ENCODE data around the gene IL4R.

Gene IL4R

DNA sequence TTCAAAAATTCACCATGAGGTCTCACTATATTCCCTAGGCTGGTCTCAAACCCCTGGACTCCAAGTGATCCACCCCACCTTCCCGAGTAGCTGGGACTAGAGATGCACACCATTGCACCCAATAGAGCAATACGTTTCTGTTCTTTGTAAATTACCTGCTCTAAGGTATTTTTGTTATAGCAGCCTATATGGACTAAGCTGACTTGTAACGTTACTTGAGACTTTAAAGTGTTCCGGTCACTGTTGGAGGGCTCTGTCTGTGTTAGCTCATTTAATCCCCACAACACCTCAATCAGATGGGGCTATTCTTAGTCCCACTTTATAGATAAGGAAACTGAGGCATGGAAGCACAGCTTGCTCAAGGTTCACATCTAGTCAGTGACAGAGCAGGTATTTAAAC, 25.4 kb downstream of the IL4R start:
- Mint-ChIP-seq H3K36me3 (ENCODE audit: low read depth) (peaks cover 81% of the 10 kb centered on the region), H3K27me3 (no peaks in the 10 kb centered on the region), H3K4me1 (peaks cover 43% of the 10 kb centered on the region), H3K4me3 (no peak overlapping the region), H3K9me3 (no peaks in the 10 kb centered on the region), H3K27ac (no peak overlapping the region)
- ATAC-seq: no peak
- no peak for DNase-seq

GRCh38 chr16:27340654-27341053, 26.9 kb downstream of the IL4R start:
- H3K27ac Mint-ChIP-seq: peak overlapping the region; percentile 49
- DNase-seq (no peak), ATAC-seq (no peak)
- H3K4me3 Mint-ChIP-seq: no peak overlapping the region
- no peaks in the 10 kb centered on the region for H3K9me3 Mint-ChIP-seq
- H3K36me3 Mint-ChIP-seq (ENCODE audit: low read depth): peaks cover 80% of the 10 kb centered on the region
- H3K27me3 Mint-ChIP-seq: no peaks in the 10 kb centered on the region
- peaks cover 33% of the 10 kb centered on the region for H3K4me1 Mint-ChIP-seq

DNA sequence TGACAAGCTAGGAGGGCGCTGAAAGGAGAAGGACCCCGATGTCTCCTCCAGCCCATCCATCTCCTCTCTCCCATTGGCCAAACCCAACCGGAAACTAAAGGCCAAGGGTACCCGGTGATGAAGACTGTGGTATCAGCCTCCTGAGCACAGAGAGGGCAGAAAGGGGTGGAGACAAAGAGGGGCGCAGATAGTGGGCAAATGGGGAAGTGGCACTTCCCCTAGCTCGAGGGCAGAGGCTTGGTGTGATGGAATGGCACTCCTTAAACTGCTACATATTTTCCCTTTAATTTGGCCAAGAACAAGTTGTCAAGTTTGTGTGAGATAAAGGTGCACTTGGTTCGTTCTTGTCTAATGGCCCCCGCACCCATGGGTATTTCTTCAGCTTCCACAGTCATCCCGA, 27.8 kb downstream of the IL4R start:
- Mint-ChIP-seq H3K4me3 (no peak overlapping the region), H3K36me3 (ENCODE audit: low read depth) (peaks cover 77% of the 10 kb centered on the region), H3K27ac (peak overlapping the region; percentile 49), H3K9me3 (no peaks in the 10 kb centered on the region), H3K27me3 (no peaks in the 10 kb centered on the region), H3K4me1 (peaks cover 29% of the 10 kb centered on the region)
- DNase-seq (no peak), ATAC-seq (no peak)

GRCh38 chr16:27341971-27342370, 28.2 kb downstream of the IL4R start:
- Mint-ChIP-seq H3K27ac (no peak overlapping the region), H3K27me3 (no peaks in the 10 kb centered on the region), H3K36me3 (ENCODE audit: low read depth) (peaks cover 81% of the 10 kb centered on the region), H3K4me1 (peaks cover 32% of the 10 kb centered on the region), H3K9me3 (no peaks in the 10 kb centered on the region), H3K4me3 (no peak overlapping the region)
- ATAC-seq (no peak), DNase-seq (no peak)

DNA sequence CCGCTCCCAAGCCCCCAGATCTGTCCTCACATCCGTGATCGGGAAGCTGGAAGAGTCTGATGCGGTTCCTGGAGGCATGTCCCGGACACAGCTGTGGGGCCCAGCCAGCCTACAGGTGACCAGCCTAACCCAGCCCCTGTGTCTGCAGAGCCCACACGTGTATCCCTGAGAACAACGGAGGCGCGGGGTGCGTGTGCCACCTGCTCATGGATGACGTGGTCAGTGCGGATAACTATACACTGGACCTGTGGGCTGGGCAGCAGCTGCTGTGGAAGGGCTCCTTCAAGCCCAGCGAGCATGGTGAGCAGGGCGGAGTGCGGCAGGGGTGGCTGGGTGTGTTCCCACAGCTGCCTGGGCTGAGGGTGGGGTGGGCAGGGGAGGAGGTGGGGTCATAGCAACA, 30.9 kb downstream of the IL4R start:
- H3K27ac Mint-ChIP-seq: no peak overlapping the region
- H3K27me3 Mint-ChIP-seq: no peaks in the 10 kb centered on the region
- peaks cover 88% of the 10 kb centered on the region for H3K36me3 Mint-ChIP-seq (ENCODE audit: low read depth)
- H3K9me3 Mint-ChIP-seq: no peaks in the 10 kb centered on the region
- DNase-seq: no peak
- peaks cover 27% of the 10 kb centered on the region for H3K4me1 Mint-ChIP-seq
- H3K4me3 Mint-ChIP-seq: no peak overlapping the region
- ATAC-seq: no peak

- ATAC-seq (no peak), DNase-seq (no peak)
- Mint-ChIP-seq H3K27ac (peak overlapping the region; percentile 42), H3K4me1 (peaks cover 29% of the 10 kb centered on the region), H3K4me3 (peak overlapping the region; percentile 21), H3K9me3 (no peaks in the 10 kb centered on the region), H3K36me3 (ENCODE audit: low read depth) (peaks cover 87% of the 10 kb centered on the region), H3K27me3 (no peaks in the 10 kb centered on the region)
Observed at GRCh38 chr16:27345201-27345600, 31.4 kb downstream of the IL4R start.

DNA sequence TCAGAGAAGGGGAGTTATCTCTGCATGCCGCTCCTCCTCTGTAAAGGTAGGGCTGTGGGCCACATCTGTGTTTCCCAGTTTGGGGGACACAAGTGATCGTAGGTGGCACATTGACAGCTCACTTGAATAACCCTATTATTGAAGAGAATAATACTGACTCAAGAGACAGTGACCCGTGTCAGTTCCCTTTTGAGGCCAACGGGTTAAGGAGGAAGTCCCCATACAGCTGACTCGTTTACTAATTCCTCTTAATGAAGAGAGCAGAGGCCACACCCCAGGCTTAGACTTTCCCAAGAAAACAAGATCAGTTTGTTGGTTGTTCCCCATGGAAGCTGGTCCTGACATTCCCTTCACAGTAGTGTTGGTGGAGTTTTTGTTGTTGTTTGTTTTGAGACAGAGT, 33.0 kb downstream of the IL4R start:
- H3K4me3 Mint-ChIP-seq: peak overlapping the region; percentile 11
- no peaks in the 10 kb centered on the region for H3K9me3 Mint-ChIP-seq
- no peak overlapping the region for H3K27ac Mint-ChIP-seq
- H3K36me3 Mint-ChIP-seq (ENCODE audit: low read depth): peaks cover 86% of the 10 kb centered on the region
- ATAC-seq: no peak
- H3K27me3 Mint-ChIP-seq: no peaks in the 10 kb centered on the region
- no peak for DNase-seq
- peaks cover 22% of the 10 kb centered on the region for H3K4me1 Mint-ChIP-seq

- DNase-seq (no peak), ATAC-seq (no peak)
- Mint-ChIP-seq H3K9me3 (no peaks in the 10 kb centered on the region), H3K4me3 (no peak overlapping the region), H3K27me3 (no peaks in the 10 kb centered on the region), H3K36me3 (ENCODE audit: low read depth) (peaks cover 89% of the 10 kb centered on the region), H3K27ac (peak overlapping the region; percentile 31), H3K4me1 (peaks cover 25% of the 10 kb centered on the region)
Observed at GRCh38 chr16:27347930-27348685, 34.3 kb downstream of the IL4R start.

DNA sequence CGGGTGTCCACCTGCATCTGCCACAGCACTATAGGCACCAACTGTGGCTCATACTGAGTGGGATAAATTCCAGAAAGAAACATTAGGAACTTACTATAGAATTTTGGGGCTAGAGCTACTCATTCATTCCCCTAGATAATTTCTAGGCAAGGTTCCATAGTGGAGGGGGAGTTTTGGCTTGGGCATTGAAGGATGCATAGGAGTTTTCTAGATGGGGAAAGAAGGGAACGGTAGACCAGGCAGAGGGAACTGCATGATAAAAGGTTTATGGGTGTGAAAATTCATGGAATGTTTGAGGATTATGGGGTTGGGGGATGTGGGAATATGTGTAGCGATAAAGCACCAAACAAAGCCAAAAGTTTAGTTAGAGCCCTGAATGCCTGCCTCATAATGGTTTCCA, 35.5 kb downstream of the IL4R start:
- no peaks in the 10 kb centered on the region for H3K27me3 Mint-ChIP-seq
- peaks cover 25% of the 10 kb centered on the region for H3K4me1 Mint-ChIP-seq
- DNase-seq (no peak), ATAC-seq (no peak)
- peaks cover 88% of the 10 kb centered on the region for H3K36me3 Mint-ChIP-seq (ENCODE audit: low read depth)
- H3K9me3 Mint-ChIP-seq: no peaks in the 10 kb centered on the region
- peak overlapping the region; percentile 25 for H3K27ac Mint-ChIP-seq
- no peak overlapping the region for H3K4me3 Mint-ChIP-seq

DNA sequence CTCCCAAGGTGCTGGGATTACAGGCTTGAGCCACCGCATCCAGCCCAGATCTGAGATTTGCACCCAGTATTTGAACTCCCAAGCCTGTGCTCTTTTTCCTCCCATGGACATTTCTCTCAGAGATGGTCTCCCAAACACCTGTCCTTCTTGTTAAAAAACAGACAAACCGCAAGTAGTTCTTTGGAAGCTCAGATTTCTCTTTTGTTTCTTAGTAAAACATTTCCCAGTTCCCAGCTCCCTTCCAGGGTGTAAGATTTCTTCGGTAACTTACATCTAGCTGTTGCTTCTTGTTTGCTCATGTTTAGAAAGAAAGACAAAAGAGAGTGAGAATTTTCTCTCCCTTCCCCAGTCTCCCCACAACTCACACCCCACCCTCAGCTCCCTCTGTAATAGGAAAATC, 36.2 kb downstream of the IL4R start:
- DNase-seq (no peak), ATAC-seq (no peak)
- Mint-ChIP-seq H3K36me3 (ENCODE audit: low read depth) (peaks cover 90% of the 10 kb centered on the region), H3K27me3 (no peaks in the 10 kb centered on the region), H3K4me3 (no peak overlapping the region), H3K27ac (peak overlapping the region; percentile 68), H3K9me3 (no peaks in the 10 kb centered on the region), H3K4me1 (peaks cover 25% of the 10 kb centered on the region)

DNA sequence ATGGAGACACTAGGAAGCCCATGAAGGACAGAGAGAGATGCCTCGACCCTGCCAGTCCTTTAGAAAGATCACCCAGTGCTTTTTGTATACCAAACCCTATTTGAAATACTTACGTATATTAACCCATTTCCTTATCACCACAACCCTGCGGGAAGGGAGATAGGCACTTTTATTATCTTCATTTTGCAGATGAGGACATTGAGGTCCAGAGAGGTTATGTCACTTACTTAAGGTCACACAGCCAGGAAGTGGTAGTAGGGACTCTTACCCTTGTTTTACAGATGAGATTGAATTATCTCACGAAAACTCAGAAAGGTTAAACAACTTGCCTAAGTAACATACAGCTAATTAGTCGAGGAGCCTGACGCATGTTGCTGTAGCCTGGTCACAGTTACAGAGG, 38.2 kb downstream of the IL4R start:
- Mint-ChIP-seq H3K27ac (peak overlapping the region; percentile 18), H3K36me3 (ENCODE audit: low read depth) (peaks cover 92% of the 10 kb centered on the region), H3K4me3 (no peak overlapping the region), H3K4me1 (peaks cover 15% of the 10 kb centered on the region), H3K27me3 (no peaks in the 10 kb centered on the region), H3K9me3 (no peaks in the 10 kb centered on the region)
- ATAC-seq (no peak), DNase-seq (no peak)

DNA sequence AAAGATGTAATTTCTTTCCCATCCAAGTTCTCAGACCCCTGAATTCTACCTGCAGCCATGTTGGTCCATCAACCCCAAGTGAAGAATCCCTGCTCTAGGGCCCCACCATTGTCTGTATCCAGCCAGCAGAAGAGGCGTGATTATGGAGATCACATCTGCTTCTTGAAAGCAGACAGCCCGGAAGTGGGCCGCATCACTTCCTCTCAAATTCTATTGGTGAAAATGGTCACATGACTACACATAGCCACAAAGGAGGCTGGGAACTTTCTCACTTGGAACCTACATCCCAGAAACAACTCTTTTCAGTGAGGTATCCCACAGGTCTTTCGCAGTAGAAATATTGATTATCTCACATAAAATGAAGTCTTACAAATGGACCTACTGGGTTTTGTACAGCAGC, 40.1 kb downstream of the IL4R start:
- ATAC-seq (no peak), DNase-seq (no peak)
- H3K4me3 Mint-ChIP-seq: no peak overlapping the region
- H3K27ac Mint-ChIP-seq: no peak overlapping the region
- H3K27me3 Mint-ChIP-seq: no peaks in the 10 kb centered on the region
- peaks cover 91% of the 10 kb centered on the region for H3K36me3 Mint-ChIP-seq (ENCODE audit: low read depth)
- H3K9me3 Mint-ChIP-seq: no peaks in the 10 kb centered on the region
- H3K4me1 Mint-ChIP-seq: peaks cover 12% of the 10 kb centered on the region

DNA sequence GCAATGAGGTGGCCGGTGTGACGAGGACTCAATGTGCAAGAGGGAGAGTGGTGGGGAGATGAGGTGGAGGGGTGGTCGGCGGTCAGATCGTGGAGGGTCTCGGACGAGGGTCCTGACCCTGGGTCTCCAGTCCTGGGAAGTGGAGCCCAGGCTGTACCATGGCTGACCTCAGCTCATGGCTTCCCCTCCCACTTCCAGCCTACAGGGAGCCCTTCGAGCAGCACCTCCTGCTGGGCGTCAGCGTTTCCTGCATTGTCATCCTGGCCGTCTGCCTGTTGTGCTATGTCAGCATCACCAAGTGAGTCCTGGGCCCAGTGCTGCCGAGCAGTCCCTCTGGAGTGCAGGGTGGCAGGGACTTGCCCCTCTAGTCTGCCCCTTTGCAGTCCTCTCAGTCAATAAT, 41.8 kb downstream of the IL4R start:
- DNase-seq (peak; percentile 53), ATAC-seq (no peak)
- no peaks in the 10 kb centered on the region for H3K9me3 Mint-ChIP-seq
- peaks cover 7% of the 10 kb centered on the region for H3K4me1 Mint-ChIP-seq
- H3K4me3 Mint-ChIP-seq: no peak overlapping the region
- peaks cover 93% of the 10 kb centered on the region for H3K36me3 Mint-ChIP-seq (ENCODE audit: low read depth)
- H3K27ac Mint-ChIP-seq: peak overlapping the region; percentile 81
- no peaks in the 10 kb centered on the region for H3K27me3 Mint-ChIP-seq

DNA sequence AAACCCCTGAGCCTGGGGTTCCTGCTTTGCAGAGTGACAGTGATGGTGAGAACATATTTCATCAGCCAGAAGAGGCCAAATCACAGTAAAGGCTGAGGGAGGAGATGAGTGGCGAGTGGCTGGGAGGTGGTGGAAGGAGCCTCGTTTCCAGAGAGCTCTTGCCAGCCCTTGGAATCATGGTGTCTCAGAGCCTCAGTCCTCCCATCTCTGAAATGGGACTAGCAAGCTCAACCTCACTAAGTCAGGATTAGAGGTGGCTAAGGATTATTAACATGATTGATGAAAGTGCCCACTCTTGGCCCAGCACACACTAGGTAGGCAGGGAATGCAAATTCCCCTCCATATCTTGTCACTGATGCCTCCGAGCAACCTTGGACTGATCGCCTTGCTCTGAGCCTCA, 43.0 kb downstream of the IL4R start:
- DNase-seq: no peak
- ATAC-seq: no peak
- Mint-ChIP-seq H3K36me3 (ENCODE audit: low read depth) (peaks cover 92% of the 10 kb centered on the region), H3K4me3 (no peak overlapping the region), H3K9me3 (no peaks in the 10 kb centered on the region), H3K27me3 (no peaks in the 10 kb centered on the region), H3K27ac (no peak overlapping the region), H3K4me1 (peaks cover 8% of the 10 kb centered on the region)

DNA sequence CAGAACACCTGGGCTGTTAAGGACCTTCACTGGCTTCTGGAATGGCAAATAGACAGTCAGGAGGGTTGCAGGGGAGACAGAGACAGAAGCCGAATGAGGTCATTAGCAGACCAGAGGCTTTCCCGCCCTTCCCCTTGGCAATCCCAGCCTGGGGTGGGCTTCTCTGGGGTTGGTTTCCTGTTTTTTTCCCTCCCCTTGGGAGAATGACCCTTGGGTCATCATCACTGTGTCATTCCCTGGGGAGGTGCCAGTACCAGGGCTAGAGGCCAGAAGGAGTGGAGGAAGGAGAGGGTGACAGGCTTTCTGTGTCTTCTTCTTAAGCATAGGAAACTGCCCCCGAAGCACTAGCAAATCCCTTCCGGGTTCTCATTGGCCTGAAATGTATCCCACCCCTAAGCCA, 45.3 kb downstream of the IL4R start:
- ATAC-seq (no peak), DNase-seq (no peak)
- Mint-ChIP-seq H3K4me1 (peaks cover 22% of the 10 kb centered on the region), H3K27ac (no peak overlapping the region), H3K27me3 (no peaks in the 10 kb centered on the region), H3K36me3 (ENCODE audit: low read depth) (peaks cover 91% of the 10 kb centered on the region), H3K4me3 (no peak overlapping the region), H3K9me3 (no peaks in the 10 kb centered on the region)

DNA sequence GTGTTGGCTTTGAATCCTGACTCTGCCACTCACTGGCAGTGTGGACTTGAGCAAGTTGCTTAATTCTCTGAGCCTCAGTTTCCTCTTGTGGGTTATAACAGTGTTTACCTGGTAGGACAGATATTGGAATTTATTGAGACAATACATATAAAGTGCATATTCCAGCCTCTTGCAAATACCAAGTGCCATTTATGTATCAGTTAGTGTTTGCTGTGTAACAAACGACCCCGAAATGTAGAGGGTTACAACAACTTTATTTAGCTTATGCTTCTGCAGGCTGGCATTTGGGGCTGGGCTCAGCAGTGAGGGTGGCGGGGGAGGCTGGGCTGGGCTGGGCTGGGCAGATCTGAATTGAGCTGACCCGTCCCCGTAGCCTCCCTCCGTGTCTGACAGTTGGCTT, 45.8 kb downstream of the IL4R start:
- no peak for ATAC-seq
- Mint-ChIP-seq H3K36me3 (ENCODE audit: low read depth) (peaks cover 91% of the 10 kb centered on the region), H3K27me3 (no peaks in the 10 kb centered on the region), H3K27ac (no peak overlapping the region), H3K4me3 (no peak overlapping the region), H3K9me3 (peaks cover 1% of the 10 kb centered on the region), H3K4me1 (peaks cover 28% of the 10 kb centered on the region)
- DNase-seq: no peak
